ENCODE results near the gene CAST.

- TF ChIP-seq CTCF (conservative IDR thresholded peaks at IDR 0.05; ENCODE audit: low read length) = no peak
- TF ChIP-seq EZH2phosphoT487 (IDR thresholded peaks at IDR 0.05; ENCODE audit: borderline replicate concordance, low read depth, low read length) = no peak
Measured at GRCh38 chr5:96616801-96617200, 45.4 kb upstream of the CAST start.

Data from OCI-LY7 (cell line).